GM21528 (cell line): Measurements from ENCODE around the gene IMMT.

Source experiments
- ATAC-seq: cut with Tn5 transposase; IDR thresholded peaks from one replicate; pipeline ENCODE4 v1.9.1; 2021; ENCODE audit warnings: mild to moderate bottlenecking, moderate library complexity; ENCODE audit not compliant: unreplicated experiment, low FRiP score

IMMT gene

GRCh38 chr2:86097114-86097896 is 98.0 kb downstream of the IMMT start:
- no peak for ATAC-seq

GRCh38 chr2:86094229-86094628 is 101.0 kb downstream of the IMMT start:
- no peak for ATAC-seq
